Stomach (tissue), 19 donors: ENCODE data around the gene C17orf113. TPM values are rescaled to one million over a fixed set of nuclear protein-coding genes. Genes with fewer than 3 reads are reported as not detected.
A peak's percentile ranks its signal among the peaks of the same experiment; 100 is the strongest.

ENCODE experiments used
- DNase-seq, 2 donors: peaks; one replicate each; pipeline versions ENCODE4 v3.0.0 to v3.0.0-alpha.2; 2013 to 2019
- H3K27ac ChIP-seq, 5 donors: fragments of 200-600 bp in 4 of 5; sonication (generic) in 4 of 5; one replicate each; pipeline ENCODE4 v1.5.1; 2013 to 2019; ENCODE audit warnings: mild to moderate bottlenecking in 1 of 5, moderate library complexity in 1 of 5
- H3K27me3 ChIP-seq, 3 donors: fragments of 200-600 bp; sonication (generic); one replicate each; pipeline ENCODE4 v1.5.1; 2017 to 2019; ENCODE audit warnings: mixed run types in 1 of 3
- H3K36me3 ChIP-seq, 4 donors: fragments of 200-600 bp; sonication (generic); 1 replicate in 3 of 4; 2 replicates in 1 of 4; pipeline ENCODE4 v1.5.1; 2016 to 2019
- H3K4me1 ChIP-seq, 4 donors: fragments of 200-600 bp; sonication (generic); one replicate each; pipeline ENCODE4 v1.5.1; 2016 to 2019
- H3K4me3 ChIP-seq, 4 donors: fragments of 200-600 bp; sonication (generic) in 3 of 4; one replicate each; pipeline ENCODE4 v1.5.1; 2016 to 2019; ENCODE audit warnings: mild to moderate bottlenecking in 1 of 4
- H3K9me3 ChIP-seq, 4 donors: fragments of 200-600 bp; sonication (generic); one replicate each; pipeline ENCODE4 v1.5.1; 2016 to 2019
- CTCF ChIP-seq, 7 experiments: fragments of 450-650 bp in 4 of 7; fragments of 200-600 bp in 3 of 7; sonication (generic) in 3 of 7; IDR thresholded peaks; one replicate each; pipeline ENCODE4 v1.5.1; 2016 to 2019; ENCODE audit warnings: antibody characterized with exemption in 7 of 7, control low read depth in 2 of 7, mild to moderate bottlenecking in 1 of 7
- EP300 ChIP-seq: sonication (generic); formaldehyde crosslinking; IDR thresholded peaks from one replicate; pipeline ENCODE4 v1.6.1; 2017; ENCODE audit warnings: antibody characterized with exemption
- POLR2A ChIP-seq, 4 donors: fragments of 450-650 bp; IDR thresholded peaks; one replicate each; pipeline ENCODE4 v1.6.1; 2016; ENCODE audit warnings: antibody characterized with exemption in 4 of 4, control low read depth in 2 of 4, mild to moderate bottlenecking in 1 of 4, moderate library complexity in 1 of 4
- POLR2AphosphoS5 ChIP-seq, 3 donors: sonication (generic); formaldehyde crosslinking; IDR thresholded peaks; one replicate each; pipeline ENCODE4 v1.6.1; 2016; ENCODE audit warnings: antibody characterized with exemption in 3 of 3
- WGBS, 5 donors: extraction: QIAGEN DNeasy Blood & Tissue Kit in 3 of 5; methylation state at CpG; one replicate each; pipeline versions ENCODE4 v1.1.5 to v1.1.7; 2013 to 2018; 5-methylcytosine and 5-hydroxymethylcytosine counted together
- intact Hi-C: fragments of 100-400 bp; cut with DNase I; formaldehyde crosslinking; loops from one replicate; pipeline ENCODE4 v1.15.1; 2023; ENCODE audit warnings: low total_unique reads
- long read RNA-seq, 10 donors: transcript quantifications; one replicate each; lab custom pipeline, GENCODE V29; 2026
- polyA plus RNA-seq, 3 donors: library from polyadenylated mRNA; stranded (reverse); fragments of 200-250 nt; gene quantifications; one replicate each; pipeline ENCODE4 v1.2.3, GENCODE V29; 2013
- total RNA-seq, 5 donors: library from RNA; depleted of rRNA; stranded (reverse); fragments of >200 nt; gene quantifications; one replicate each; pipeline versions ENCODE4 v1.1.0 to v1.2.3, GENCODE V29; 2014 to 2016
- donor health status: healthy with polysubstance abuse.
- donor health status: Bipolar disorder and iron deficiency.
- donor health status: healthy.

The C17orf113 gene
- 1 to 10 TPM in 3 of 5 donors, not detected in 2; 1.8 to 5.2 (median 2.5) TPM for total RNA-seq
- polyA plus RNA-seq: under 1 TPM; 0.31 to 0.92 (median 0.68) TPM
- long read RNA-seq, donor 1: 0 reads
- long read RNA-seq, donor 2, partial matches to known transcripts: 0 of 1 reads
- long read RNA-seq, donor 2, other reads (novel, unspliced or antisense): 0 of 1 reads
- long read RNA-seq, donor 3: 0 reads
- long read RNA-seq, donor 4: 0 reads
- long read RNA-seq, donor 5, partial matches to known transcripts: 0 of 1 reads
- long read RNA-seq, donor 5, other reads (novel, unspliced or antisense): 0 of 1 reads
- long read RNA-seq, donor 6: 0 reads
- long read RNA-seq, donor 7: 0 reads
- long read RNA-seq, donor 8, partial matches to known transcripts: 0 of 1 reads
- long read RNA-seq, donor 8, other reads (novel, unspliced or antisense): 0 of 1 reads
- long read RNA-seq, donor 9: 0 reads
- long read RNA-seq, donor 10, partial matches to known transcripts: 0 of 1 reads
- long read RNA-seq, donor 10, other reads (novel, unspliced or antisense): 0 of 1 reads

- Histone ChIP-seq H3K4me1 (peaks cover 10 to 13% (median 12%) of the 10 kb centered on the region in 4 donors), H3K27me3 (peaks cover 0 to 33% (median 17%) of the 10 kb centered on the region in 3 donors), H3K9me3 (no peaks in the 10 kb centered on the region), H3K36me3 (no peaks in the 10 kb centered on the region), H3K27ac (peak within 1 kb of the TSS; percentile 29 to 64 (median 50)), H3K4me3 (peak within 1 kb of the TSS; percentile 62 to 82 (median 70))
- TF ChIP-seq EP300: no peak
- peak in 1 of 7 experiments; percentile 5 for TF ChIP-seq CTCF (IDR thresholded peaks at IDR 0.05)
- TF ChIP-seq POLR2AphosphoS5 (IDR thresholded peaks at IDR 0.05): peak in 1 of 3 donors; percentile 35
- WGBS, 5 donors: 0 to 12% (median 1%) methylated on average over 4 to 65 of the region's 65 CpGs
- DNase-seq: peak; percentile 62 to 90
- intact Hi-C loops: no loop called here
Observed at GRCh38 chr17:42050393-42051012, at the start of gene C17orf113. Gene C17orf113, minus strand, starts transcription at chr17:42050601. Its CDS starts 7,225 bp downstream, at chr17:42043376.

- DNase-seq: no peak
- H3K4me1 ChIP-seq: peaks cover 10 to 19% (median 14%) of the 10 kb centered on the region in 4 donors
- peaks cover 4 to 13% (median 9%) of the 10 kb centered on the region in 4 donors for H3K36me3 ChIP-seq
- H3K27ac ChIP-seq: no peak overlapping the region
- intact Hi-C loops: no loop called here
- H3K9me3 ChIP-seq: no peaks in the 10 kb centered on the region
- 66 to 76% (median 71%) methylated on average over 11 to 14 of the region's 14 CpGs for WGBS, 5 donors
- H3K4me3 ChIP-seq: peak overlapping the region in 3 of 4 donors; percentile 17 to 20 (median 20)
- H3K27me3 ChIP-seq: peaks cover 0 to 44% (median 25%) of the 10 kb centered on the region in 3 donors
- TF ChIP-seq CTCF (IDR thresholded peaks at IDR 0.05) (no peak), POLR2A (IDR thresholded peaks at IDR 0.05) (no peak), EP300 (no peak), POLR2AphosphoS5 (IDR thresholded peaks at IDR 0.05) (no peak)
Observed at GRCh38 chr17:42098730-42099399, 48.5 kb upstream of the C17orf113 start.

- peak; percentile 41 to 60 for DNase-seq
- no peak for TF ChIP-seq POLR2A (IDR thresholded peaks at IDR 0.05)
- TF ChIP-seq POLR2AphosphoS5 (IDR thresholded peaks at IDR 0.05): no peak
- TF ChIP-seq EP300: no peak
- no peak for TF ChIP-seq CTCF (IDR thresholded peaks at IDR 0.05)
- Histone ChIP-seq H3K27me3 (peaks cover 0 to 46% (median 25%) of the 10 kb centered on the region in 3 donors), H3K36me3 (peaks cover 0 to 4% (median 1%) of the 10 kb centered on the region in 4 donors), H3K4me1 (peaks cover 10 to 19% (median 14%) of the 10 kb centered on the region in 4 donors), H3K27ac (no peak within 1 kb of the TSS), H3K4me3 (peak within 1 kb of the TSS; percentile 17 to 38 (median 20)), H3K9me3 (no peaks in the 10 kb centered on the region)
- intact Hi-C loops: no loop called here
- 8 to 17% (median 10%) methylated on average over 21 to 52 of the region's 52 CpGs for WGBS, 5 donors
Observed at GRCh38 chr17:42097691-42098631, 47.6 kb upstream of the C17orf113 start, which contains the start of gene ZNF385C. Gene ZNF385C, minus strand, starts transcription at chr17:42098473. Its CDS starts 35,417 bp downstream, at chr17:42063056.
